ENCODE data around the gene ENOX1.

The ENOX1 gene

DNA sequence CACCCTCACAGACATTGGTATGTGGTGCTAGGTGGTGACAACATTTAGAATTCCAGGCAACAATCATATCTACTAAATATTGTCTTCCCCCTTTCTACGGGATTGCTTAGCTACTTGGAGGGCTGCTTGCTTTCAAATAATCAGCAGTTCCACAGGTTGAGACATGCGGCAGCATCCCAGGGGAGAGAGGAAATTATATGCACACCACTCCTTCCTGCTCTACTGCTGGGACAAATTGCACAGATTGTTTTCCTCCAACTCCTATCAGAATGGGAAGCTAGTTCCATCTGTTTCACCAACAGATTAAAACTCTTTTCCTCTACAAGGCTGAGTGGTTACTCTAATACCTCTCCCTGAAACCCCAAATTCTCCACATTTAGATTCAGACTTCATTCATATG is 488.0 kb downstream of the ENOX1 start:
- H2AK5ac ChIP-seq (ENCODE audit: low read length) = no peak overlapping the region
- no peak overlapping the region for H4K8ac ChIP-seq (ENCODE audit: low read depth, low read length)
- no peak overlapping the region for H3K27ac ChIP-seq (ENCODE audit: low read depth, low read length)
- no peak overlapping the region for H3K4me2 ChIP-seq (ENCODE audit: low read length)
- H3K56ac ChIP-seq (ENCODE audit: low read length) = no peak overlapping the region
- WGBS (ENCODE audit: extremely low coverage, insufficient coverage, low lambda C conversion rate) = no CpG with 5 or more reads among the region's 2 CpGs
- no peak overlapping the region for H2BK120ac ChIP-seq (ENCODE audit: low read depth, low read length)
- no peak for DNase-seq
- H3K23ac ChIP-seq (ENCODE audit: low read length) = no peak overlapping the region
- H3K4me1 ChIP-seq (ENCODE audit: control insufficient read depth, low read depth, low read length) = no peaks in the 10 kb centered on the region
- no peak overlapping the region for H3K18ac ChIP-seq (ENCODE audit: low read length)
- H3K79me2 ChIP-seq (ENCODE audit: control insufficient read depth, insufficient read depth, low read length) = no peaks in the 10 kb centered on the region
- no peak overlapping the region for H2BK5ac ChIP-seq (ENCODE audit: low read length)
- no peak overlapping the region for H4K5ac ChIP-seq (ENCODE audit: low read length)
- H3K79me1 ChIP-seq (ENCODE audit: low read length) = no peaks in the 10 kb centered on the region
- no peak overlapping the region for H3K9ac ChIP-seq (ENCODE audit: low read length)
- no peaks in the 10 kb centered on the region for H3K36me3 ChIP-seq (ENCODE audit: control insufficient read depth, insufficient read depth, low read length)
- H2BK15ac ChIP-seq (replicated peaks; ENCODE audit: low read depth) = no peak overlapping the region
- H3K4me3 ChIP-seq (ENCODE audit: low read length) = no peak overlapping the region
- H3K27me3 ChIP-seq (ENCODE audit: insufficient read depth, low read length, poor library complexity) = no peaks in the 10 kb centered on the region
- no peak overlapping the region for H3K4ac ChIP-seq (ENCODE audit: low read depth, low read length)

DNA sequence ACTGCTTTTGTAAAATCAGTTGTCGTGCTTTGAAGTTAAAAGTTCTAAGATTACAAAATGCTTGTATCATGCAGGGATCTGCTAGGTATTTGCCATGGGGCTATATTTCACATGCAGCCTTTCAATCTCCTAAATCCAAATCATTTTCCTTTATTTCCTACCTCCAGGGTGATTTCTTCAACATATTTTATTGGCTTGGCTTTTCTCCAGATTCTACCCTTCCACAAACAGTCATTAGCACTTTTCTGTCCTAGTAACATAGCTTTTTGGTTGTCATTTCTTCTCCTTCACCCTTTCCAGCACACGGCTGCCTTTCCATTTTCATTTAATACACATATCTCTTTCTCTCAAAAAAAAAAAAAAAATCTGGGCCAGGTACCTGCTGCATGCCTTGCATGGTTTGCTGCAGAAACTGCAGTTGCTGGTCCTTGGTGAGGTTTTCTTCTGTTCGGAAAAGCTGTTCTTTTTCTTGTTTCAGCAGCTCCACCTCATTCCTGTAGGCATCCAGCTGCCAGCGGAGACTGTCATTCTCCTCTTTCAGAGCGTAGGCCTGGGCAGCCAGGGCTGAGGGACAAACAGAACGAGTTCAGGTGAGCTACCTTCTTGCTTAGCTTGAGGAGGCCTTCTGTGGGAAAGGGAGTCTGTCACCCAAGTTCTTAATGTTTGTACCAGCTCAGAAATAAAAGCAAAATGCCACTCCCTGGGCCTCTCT is 488.6 kb downstream of the ENOX1 start:
- Histone ChIP-seq H3K27ac (ENCODE audit: low read depth, low read length) (no peak overlapping the region), H3K79me2 (ENCODE audit: control insufficient read depth, insufficient read depth, low read length) (no peaks in the 10 kb centered on the region), H3K23ac (ENCODE audit: low read length) (no peak overlapping the region)

DNA sequence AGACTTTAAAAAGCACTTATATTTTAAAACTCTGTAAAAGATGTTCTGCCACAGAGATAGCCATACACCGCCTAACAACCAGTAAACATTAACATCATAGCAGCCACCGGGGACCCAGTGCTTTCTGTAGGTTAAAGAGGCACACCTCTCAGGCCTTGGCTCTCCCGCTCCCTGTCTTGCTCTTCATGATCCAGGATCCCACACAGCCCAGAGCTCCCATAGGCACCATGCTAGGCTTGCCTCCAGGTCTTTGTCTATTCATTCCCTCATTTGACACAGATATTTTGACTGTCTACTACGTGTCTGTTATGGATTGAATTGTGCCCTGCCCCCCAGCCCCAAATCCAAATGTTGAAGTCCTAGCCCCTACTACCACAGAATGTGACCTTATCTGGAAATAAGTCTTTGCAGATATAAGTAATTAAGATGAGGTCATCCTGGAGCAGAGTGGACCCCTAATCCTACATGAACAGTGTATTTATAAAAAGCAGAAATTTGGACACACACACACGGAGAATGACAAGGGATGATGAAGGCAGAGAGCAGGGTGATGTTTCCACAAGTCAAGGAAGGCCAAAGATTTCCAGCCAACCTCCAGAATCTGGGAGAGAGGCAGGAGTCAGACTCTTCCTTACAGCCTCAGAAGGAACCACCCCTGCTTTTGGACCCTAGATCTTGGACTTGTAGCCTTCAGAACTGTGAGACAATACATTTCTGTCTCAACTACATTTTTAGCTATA is 490.8 kb downstream of the ENOX1 start:
- no peak overlapping the region for H2BK15ac ChIP-seq (replicated peaks; ENCODE audit: low read depth)
- no peak overlapping the region for H3K4ac ChIP-seq (ENCODE audit: low read depth, low read length)
- DNase-seq = no peak
- no peak overlapping the region for H3K9ac ChIP-seq (ENCODE audit: low read length)
- no peaks in the 10 kb centered on the region for H3K79me1 ChIP-seq (ENCODE audit: low read length)
- no CpG with 5 or more reads among the region's 5 CpGs for WGBS (ENCODE audit: extremely low coverage, insufficient coverage, low lambda C conversion rate)
- H2BK120ac ChIP-seq (ENCODE audit: low read depth, low read length) = no peak overlapping the region
- H4K8ac ChIP-seq (ENCODE audit: low read depth, low read length) = no peak overlapping the region
- no peak overlapping the region for H4K5ac ChIP-seq (ENCODE audit: low read length)
- H3K23ac ChIP-seq (ENCODE audit: low read length) = no peak overlapping the region
- no peaks in the 10 kb centered on the region for H3K4me1 ChIP-seq (ENCODE audit: control insufficient read depth, low read depth, low read length)
- no peaks in the 10 kb centered on the region for H3K79me2 ChIP-seq (ENCODE audit: control insufficient read depth, insufficient read depth, low read length)
- H2AK5ac ChIP-seq (ENCODE audit: low read length) = no peak overlapping the region
- H3K36me3 ChIP-seq (ENCODE audit: control insufficient read depth, insufficient read depth, low read length) = no peaks in the 10 kb centered on the region
- H3K56ac ChIP-seq (ENCODE audit: low read length) = no peak overlapping the region
- H3K27me3 ChIP-seq (ENCODE audit: insufficient read depth, low read length, poor library complexity) = no peaks in the 10 kb centered on the region
- H2BK5ac ChIP-seq (ENCODE audit: low read length) = no peak overlapping the region
- H3K4me2 ChIP-seq (ENCODE audit: low read length) = no peak overlapping the region
- H3K27ac ChIP-seq (ENCODE audit: low read depth, low read length) = no peak overlapping the region
- no peak overlapping the region for H3K4me3 ChIP-seq (ENCODE audit: low read length)
- no peak overlapping the region for H3K18ac ChIP-seq (ENCODE audit: low read length)

More for the DNA sequence above, 488.6 kb downstream of the ENOX1 start:
- Histone ChIP-seq H4K8ac (ENCODE audit: low read depth, low read length) (no peak overlapping the region), H3K18ac (ENCODE audit: low read length) (no peak overlapping the region), H3K79me1 (ENCODE audit: low read length) (no peaks in the 10 kb centered on the region), H3K27me3 (ENCODE audit: insufficient read depth, low read length, poor library complexity) (no peaks in the 10 kb centered on the region), H3K4me3 (ENCODE audit: low read length) (no peak overlapping the region), H3K4ac (ENCODE audit: low read depth, low read length) (no peak overlapping the region), H3K4me2 (ENCODE audit: low read length) (no peak overlapping the region), H2AK5ac (ENCODE audit: low read length) (no peak overlapping the region), H2BK120ac (ENCODE audit: low read depth, low read length) (no peak overlapping the region), H3K9ac (ENCODE audit: low read length) (no peak overlapping the region), H3K56ac (ENCODE audit: low read length) (no peak overlapping the region), H3K4me1 (ENCODE audit: control insufficient read depth, low read depth, low read length) (no peaks in the 10 kb centered on the region), H2BK5ac (ENCODE audit: low read length) (no peak overlapping the region), H3K36me3 (ENCODE audit: control insufficient read depth, insufficient read depth, low read length) (no peaks in the 10 kb centered on the region), H2BK15ac (replicated peaks; ENCODE audit: low read depth) (no peak overlapping the region), H4K5ac (ENCODE audit: low read length) (no peak overlapping the region)
- no CpG with 5 or more reads among the region's 6 CpGs for WGBS (ENCODE audit: extremely low coverage, insufficient coverage, low lambda C conversion rate)
- DNase-seq = no peak

DNA sequence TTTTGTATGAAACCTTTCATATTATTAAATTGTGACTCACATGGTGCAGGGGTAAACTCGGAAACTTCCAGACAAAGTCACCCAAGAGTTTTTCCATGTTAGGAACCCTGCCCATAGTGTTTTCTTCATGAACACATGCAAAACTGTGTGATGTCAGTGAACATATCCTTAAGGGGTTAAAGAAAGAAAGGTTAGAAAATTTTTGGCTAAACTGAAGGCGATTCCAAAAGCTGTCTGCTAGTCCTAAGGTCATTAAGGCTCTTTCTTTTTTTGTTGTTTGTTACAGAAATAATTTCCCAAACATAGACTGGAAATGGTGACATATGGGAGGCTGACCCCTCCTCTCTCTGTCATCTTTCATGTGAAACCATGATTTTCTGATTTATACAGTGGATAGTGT is 491.5 kb downstream of the ENOX1 start:
- Histone ChIP-seq H3K27ac (ENCODE audit: low read depth, low read length) (no peak overlapping the region), H3K56ac (ENCODE audit: low read length) (no peak overlapping the region), H3K18ac (ENCODE audit: low read length) (no peak overlapping the region), H2AK5ac (ENCODE audit: low read length) (no peak overlapping the region), H3K4ac (ENCODE audit: low read depth, low read length) (no peak overlapping the region), H4K8ac (ENCODE audit: low read depth, low read length) (no peak overlapping the region), H3K23ac (ENCODE audit: low read length) (no peak overlapping the region), H3K36me3 (ENCODE audit: control insufficient read depth, insufficient read depth, low read length) (no peaks in the 10 kb centered on the region), H4K5ac (ENCODE audit: low read length) (no peak overlapping the region), H3K9ac (ENCODE audit: low read length) (no peak overlapping the region), H3K79me1 (ENCODE audit: low read length) (no peaks in the 10 kb centered on the region), H3K27me3 (ENCODE audit: insufficient read depth, low read length, poor library complexity) (no peaks in the 10 kb centered on the region), H2BK15ac (replicated peaks; ENCODE audit: low read depth) (no peak overlapping the region), H2BK5ac (ENCODE audit: low read length) (no peak overlapping the region), H2BK120ac (ENCODE audit: low read depth, low read length) (no peak overlapping the region), H3K4me1 (ENCODE audit: control insufficient read depth, low read depth, low read length) (no peaks in the 10 kb centered on the region), H3K79me2 (ENCODE audit: control insufficient read depth, insufficient read depth, low read length) (no peaks in the 10 kb centered on the region), H3K4me3 (ENCODE audit: low read length) (no peak overlapping the region), H3K4me2 (ENCODE audit: low read length) (no peak overlapping the region)
- no CpG with 5 or more reads among the region's 2 CpGs for WGBS (ENCODE audit: extremely low coverage, insufficient coverage, low lambda C conversion rate)
- no peak for DNase-seq

DNA sequence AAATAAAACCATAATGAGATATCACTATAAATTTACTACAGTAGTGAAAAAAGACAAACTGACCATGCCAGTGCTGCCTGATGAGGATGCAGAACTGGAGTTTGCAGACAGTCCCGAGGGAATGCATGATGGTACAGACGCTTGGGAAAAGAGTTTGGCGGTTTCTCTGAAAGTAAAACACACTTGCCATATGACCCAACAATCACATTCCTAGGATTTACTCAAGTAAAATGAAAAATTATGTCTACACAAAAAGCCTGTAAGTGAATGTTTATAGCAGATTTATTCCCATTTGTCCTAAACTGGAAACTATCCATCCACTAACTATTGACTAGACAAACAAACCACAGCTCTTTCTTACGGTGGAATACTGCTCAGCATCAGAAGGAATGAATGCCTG is 492.4 kb downstream of the ENOX1 start:
- Histone ChIP-seq H4K5ac (ENCODE audit: low read length) (no peak overlapping the region), H4K8ac (ENCODE audit: low read depth, low read length) (no peak overlapping the region), H3K79me1 (ENCODE audit: low read length) (no peaks in the 10 kb centered on the region), H3K18ac (ENCODE audit: low read length) (no peak overlapping the region), H3K56ac (ENCODE audit: low read length) (no peak overlapping the region), H2BK5ac (ENCODE audit: low read length) (no peak overlapping the region), H3K27me3 (ENCODE audit: insufficient read depth, low read length, poor library complexity) (no peaks in the 10 kb centered on the region), H3K4ac (ENCODE audit: low read depth, low read length) (no peak overlapping the region), H3K9ac (ENCODE audit: low read length) (no peak overlapping the region), H3K4me1 (ENCODE audit: control insufficient read depth, low read depth, low read length) (no peaks in the 10 kb centered on the region), H3K23ac (ENCODE audit: low read length) (no peak overlapping the region), H2BK120ac (ENCODE audit: low read depth, low read length) (no peak overlapping the region), H2BK15ac (replicated peaks; ENCODE audit: low read depth) (no peak overlapping the region), H3K79me2 (ENCODE audit: control insufficient read depth, insufficient read depth, low read length) (no peaks in the 10 kb centered on the region), H3K4me3 (ENCODE audit: low read length) (no peak overlapping the region), H2AK5ac (ENCODE audit: low read length) (no peak overlapping the region), H3K4me2 (ENCODE audit: low read length) (no peak overlapping the region), H3K36me3 (ENCODE audit: control insufficient read depth, insufficient read depth, low read length) (no peaks in the 10 kb centered on the region), H3K27ac (ENCODE audit: low read depth, low read length) (no peak overlapping the region)
- no peak for DNase-seq
- WGBS (ENCODE audit: extremely low coverage, insufficient coverage, low lambda C conversion rate) = no CpG with 5 or more reads among the region's 4 CpGs

Data from mesendoderm (in vitro differentiated cells).